HT-29 (cell line): ENCODE data around the gene PRODH2. TPM values are rescaled to one million over a fixed set of nuclear protein-coding genes. Genes with fewer than 3 reads are reported as not detected.
A peak's percentile ranks its signal among the peaks of the same experiment; 100 is the strongest.
"Not testable (repeated sequence)": the region's sequence is repeated elsewhere in the genome, so short reads cannot be mapped to it uniquely, and the experiment has no call there.

Source experiments
- DNase-seq: peaks from one replicate; pipeline ENCODE4 v3.0.0-alpha.2; 2015; ENCODE audit warnings: low spot score
- total RNA-seq: library from RNA; depleted of rRNA; stranded (reverse); fragments of >200 nt; shearing (Covaris generic); gene quantifications from 2 replicates; pipeline ENCODE4 v1.2.3, GENCODE V29; 2014

Gene PRODH2
- total RNA-seq, 1 experiment from 2014 or later = not detected

GRCh38 chr19:35843676-35844481, 31.2 kb upstream of the PRODH2 start:
- DNase-seq = no peak

GRCh38 chr19:35842666-35843272, 30.1 kb upstream of the PRODH2 start:
- DNase-seq = no peak

- DNase-seq = no peak
Measured at GRCh38 chr19:35841961-35842595, 29.4 kb upstream of the PRODH2 start.

GRCh38 chr19:35836096-35836495, 23.5 kb upstream of the PRODH2 start:
- DNase-seq = not testable (repeated sequence)

- DNase-seq = no peak
Measured at GRCh38 chr19:35833972-35834371, 21.3 kb upstream of the PRODH2 start.

- no peak for DNase-seq
Measured at GRCh38 chr19:35832054-35832453, 19.4 kb upstream of the PRODH2 start.

GRCh38 chr19:35830986-35831385, 18.3 kb upstream of the PRODH2 start:
- DNase-seq = no peak

- DNase-seq = peak; percentile 61
Measured at GRCh38 chr19:35828692-35829301, 16.2 kb upstream of the PRODH2 start.

- DNase-seq = no peak
Measured at GRCh38 chr19:35824150-35824549, 11.5 kb upstream of the PRODH2 start.

GRCh38 chr19:35822579-35822978, 9.9 kb upstream of the PRODH2 start:
- DNase-seq = no peak

GRCh38 chr19:35818445-35818844, 5.8 kb upstream of the PRODH2 start:
- DNase-seq = no peak

GRCh38 chr19:35816846-35817245, 4.2 kb upstream of the PRODH2 start:
- DNase-seq = no peak

GRCh38 chr19:35816262-35816661, 3.6 kb upstream of the PRODH2 start:
- no peak for DNase-seq

- no peak for DNase-seq
Measured at GRCh38 chr19:35813043-35813890, 622 bp upstream of the PRODH2 start.

- DNase-seq = no peak
Measured at GRCh38 chr19:35811317-35812219, 1.1 kb downstream of the PRODH2 start.

- no peak for DNase-seq
Measured at GRCh38 chr19:35807633-35808032, 5.0 kb downstream of the PRODH2 start.

- DNase-seq = no peak
Measured at GRCh38 chr19:35806597-35806996, 6.0 kb downstream of the PRODH2 start.

- no peak for DNase-seq
Measured at GRCh38 chr19:35805526-35806102, 7.0 kb downstream of the PRODH2 start.

- DNase-seq = no peak
Measured at GRCh38 chr19:35801828-35802227, 10.8 kb downstream of the PRODH2 start.

GRCh38 chr19:35797663-35798062, 15.0 kb downstream of the PRODH2 start:
- DNase-seq = no peak
